SJCRH30 (cell line): ENCODE results near the gene UBE3B. TPM values are rescaled to one million over a fixed set of nuclear protein-coding genes. Genes with fewer than 3 reads are reported as not detected.
"Not testable (repeated sequence)": the region's sequence is repeated elsewhere in the genome, so short reads cannot be mapped to it uniquely, and the experiment has no call there.

Source experiments
- DNase-seq, 2 experiments: peaks; one replicate each; pipeline ENCODE4 v3.0.0-alpha.2; 2015 to 2020
- H3K27ac ChIP-seq: fragments of 250-450 bp; sonication (Bioruptor Pico); 2 replicates; pipeline ENCODE4 v1.5.1; 2020; ENCODE audit warnings: mild to moderate bottlenecking, moderate library complexity
- H3K27me3 ChIP-seq: fragments of 250-450 bp; sonication (Bioruptor Pico); 2 replicates; pipeline ENCODE4 v1.5.1; 2020; ENCODE audit warnings: mild to moderate bottlenecking, moderate library complexity
- H3K36me3 ChIP-seq: fragments of 250-450 bp; sonication (Bioruptor Pico); 2 replicates; pipeline ENCODE4 v1.5.1; 2020; ENCODE audit warnings: mild to moderate bottlenecking, moderate library complexity
- H3K4me1 ChIP-seq: fragments of 250-450 bp; sonication (Bioruptor Pico); 2 replicates; pipeline ENCODE4 v1.5.1; 2020; ENCODE audit warnings: mild to moderate bottlenecking, moderate library complexity
- H3K4me3 ChIP-seq: fragments of 250-450 bp; sonication (Bioruptor Pico); 2 replicates; pipeline ENCODE4 v1.5.1; 2020; ENCODE audit warnings: mild to moderate bottlenecking, moderate library complexity
- H3K9me3 ChIP-seq: fragments of 250-450 bp; sonication (Bioruptor Pico); replicated peaks from 2 replicates; pipeline ENCODE4 v1.5.1; 2020; ENCODE audit warnings: mild to moderate bottlenecking, moderate library complexity
- total RNA-seq: library from RNA; depleted of rRNA; stranded (reverse); fragments of >200 nt; shearing (Covaris generic); gene quantifications from 2 replicates; pipeline ENCODE4 v1.2.3, GENCODE V29; 2014

UBE3B gene
- total RNA-seq, 1 experiment from 2014 or later: 17.6 TPM

- H3K4me1 ChIP-seq: peaks cover 40% of the 10 kb centered on the region
- peak overlapping the region; percentile 100 for H3K27ac ChIP-seq
- no peaks in the 10 kb centered on the region for H3K9me3 ChIP-seq
- H3K27me3 ChIP-seq: no peaks in the 10 kb centered on the region
- DNase-seq: peak in 1 of 2 experiments; percentile 17
- no peak overlapping the region for H3K4me3 ChIP-seq
- peaks cover 20% of the 10 kb centered on the region for H3K36me3 ChIP-seq
These were observed 16.2 kb upstream of the UBE3B start for GRCh38 chr12:109461049-109461845.

DNA sequence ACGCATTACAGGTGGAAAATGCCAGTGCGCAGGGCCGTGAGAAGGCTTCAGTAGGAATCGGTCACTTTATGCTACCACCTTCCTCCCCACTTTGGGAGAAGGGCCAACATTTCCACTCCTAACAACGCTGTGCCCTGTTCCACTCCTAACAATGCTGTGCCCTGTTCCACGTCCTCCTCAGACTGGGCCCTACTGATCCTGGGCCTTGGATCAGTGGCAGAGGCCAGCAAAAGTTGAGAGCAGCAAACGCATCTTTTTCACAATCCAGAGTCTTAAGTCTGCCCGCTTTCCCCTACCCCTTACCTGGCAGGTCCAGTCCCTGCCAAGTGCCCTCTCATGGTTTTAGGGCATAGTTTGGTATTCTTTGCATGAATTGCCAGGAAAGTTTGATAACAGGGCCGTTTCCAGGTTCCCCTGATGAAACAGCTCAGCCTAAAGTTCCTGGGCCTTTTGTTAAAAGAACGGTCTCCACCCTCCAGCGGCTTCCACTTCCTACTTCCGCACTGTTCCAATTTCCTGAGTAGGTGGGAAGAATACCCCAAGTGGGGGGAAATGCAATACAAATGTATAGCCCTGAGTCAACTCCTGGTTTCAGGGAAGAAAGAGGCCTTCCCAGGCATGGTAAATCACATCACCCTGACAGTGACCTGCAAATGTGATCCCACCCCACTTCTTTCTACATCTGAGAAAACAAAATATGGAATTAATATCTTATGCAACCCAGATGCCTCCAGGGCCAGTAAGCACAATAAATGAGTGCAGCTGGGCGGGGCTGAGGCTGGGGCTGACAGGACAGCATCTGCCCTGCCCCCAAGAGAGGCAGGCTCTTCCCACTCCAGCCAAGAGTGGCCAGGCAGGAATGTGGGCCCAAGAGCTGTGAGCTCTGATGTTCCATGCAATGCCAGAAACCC lies 15.3 kb upstream of the UBE3B start:
- Histone ChIP-seq H3K27me3 (no peaks in the 10 kb centered on the region), H3K36me3 (peaks cover 12% of the 10 kb centered on the region), H3K4me3 (no peak overlapping the region; the same call in 1 of the 2 replicates), H3K4me1 (peaks cover 40% of the 10 kb centered on the region), H3K9me3 (no peaks in the 10 kb centered on the region), H3K27ac (peak overlapping the region; percentile 100)
- DNase-seq: peak; percentile 82 to 87

DNA sequence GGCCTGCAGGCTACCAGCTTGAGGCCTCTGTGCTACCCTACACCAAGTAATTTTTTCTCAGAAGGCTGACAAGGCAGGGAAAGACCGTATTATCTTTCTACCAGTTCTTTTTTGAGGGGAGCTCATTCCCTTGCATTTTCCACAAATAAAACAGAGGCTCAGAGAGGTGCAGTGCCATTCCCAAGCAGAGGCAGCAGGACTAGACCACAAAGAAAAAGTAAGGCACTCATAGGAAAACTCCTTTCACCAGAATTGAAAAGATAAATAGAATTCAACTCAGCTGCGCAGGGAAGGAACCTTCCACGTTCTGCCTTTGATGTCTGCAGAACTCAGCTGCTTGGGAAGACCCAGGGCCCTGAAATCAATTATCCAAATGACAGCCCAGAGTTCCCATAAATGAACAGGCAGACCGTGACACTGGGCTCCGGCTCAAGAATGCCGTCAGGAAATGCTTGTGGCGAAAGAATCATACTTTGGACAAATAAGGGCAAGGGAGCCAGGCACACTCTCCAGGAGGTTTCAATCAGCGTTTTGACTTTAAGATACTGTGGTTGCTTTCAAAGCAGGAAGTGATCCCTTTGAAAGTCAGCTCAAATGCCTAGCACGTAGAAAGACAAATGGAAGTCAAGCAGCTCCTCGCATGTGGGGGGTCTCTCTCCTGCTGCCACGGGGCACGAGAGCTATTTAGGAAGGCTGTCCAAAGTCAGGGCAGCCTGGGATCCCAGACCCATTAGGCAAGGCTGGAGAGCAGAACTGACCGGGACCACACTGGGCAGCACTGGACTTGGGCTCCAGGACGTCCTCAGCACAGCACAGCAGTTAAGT lies 14.4 kb upstream of the UBE3B start:
- DNase-seq: peak; percentile 87 to 92

GRCh38 chr12:109463756-109464155 lies 13.7 kb upstream of the UBE3B start:
- Histone ChIP-seq H3K27ac (peak overlapping the region; percentile 100), H3K9me3 (no peaks in the 10 kb centered on the region), H3K4me3 (peak overlapping the region; percentile 38), H3K36me3 (0 out of 2 replicates have a peak, but pooled peaks cover 2% of the 10 kb centered on the region), H3K27me3 (no peaks in the 10 kb centered on the region), H3K4me1 (peaks cover 40% of the 10 kb centered on the region)
- DNase-seq: peak; percentile 42 to 43

More for the DNA sequence above, 14.4 kb upstream of the UBE3B start:
- no peaks in the 10 kb centered on the region for H3K9me3 ChIP-seq
- 0 out of 2 replicates have a peak, but pooled peaks cover 2% of the 10 kb centered on the region for H3K36me3 ChIP-seq
- H3K27me3 ChIP-seq: no peaks in the 10 kb centered on the region
- H3K4me1 ChIP-seq: peaks cover 40% of the 10 kb centered on the region
- H3K27ac ChIP-seq: peak overlapping the region; percentile 100
- peak overlapping the region; percentile 38 for H3K4me3 ChIP-seq

DNA sequence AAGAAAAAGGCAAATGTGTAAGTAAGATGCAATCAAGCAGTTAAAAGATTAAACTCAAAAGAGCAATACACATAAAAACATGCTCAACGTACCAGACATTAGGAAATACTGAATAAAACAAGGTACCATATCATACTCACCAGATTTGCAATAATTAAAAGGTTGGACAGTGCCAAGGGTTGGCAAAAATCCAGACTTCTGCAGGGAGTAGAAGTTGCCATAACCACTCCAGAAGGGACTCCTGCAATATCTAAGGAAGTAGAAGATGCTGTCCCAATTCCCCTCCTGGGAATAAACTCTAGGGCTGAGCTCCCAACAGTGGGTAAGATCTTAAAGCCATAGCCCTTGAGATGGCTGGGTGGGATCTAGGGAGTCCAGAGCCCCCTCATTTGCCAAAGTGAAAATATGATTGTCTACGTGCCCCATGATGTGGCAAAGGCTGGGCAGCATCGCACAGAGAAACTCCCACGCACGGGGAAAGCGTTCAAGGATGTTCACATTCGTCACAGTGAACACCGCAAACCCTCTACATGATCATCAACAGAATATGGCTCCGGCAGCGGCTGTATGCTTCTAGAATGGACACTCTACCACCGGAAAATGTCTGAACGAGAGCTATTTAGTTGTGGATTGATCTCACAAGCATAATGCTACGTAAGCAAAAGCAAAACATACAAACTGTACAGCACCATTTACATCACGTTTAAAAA lies 12.6 kb upstream of the UBE3B start:
- peak in 1 of 2 experiments; percentile 8 for DNase-seq
- Histone ChIP-seq H3K27me3 (no peaks in the 10 kb centered on the region), H3K4me1 (peaks cover 40% of the 10 kb centered on the region), H3K9me3 (no peaks in the 10 kb centered on the region), H3K4me3 (no peak overlapping the region), H3K36me3 (peaks cover 5% of the 10 kb centered on the region), H3K27ac (peak overlapping the region; percentile 100; the same call in 1 of the 2 replicates)

- no peaks in the 10 kb centered on the region for H3K9me3 ChIP-seq
- H3K36me3 ChIP-seq: peaks cover 11% of the 10 kb centered on the region
- H3K4me1 ChIP-seq: peaks cover 32% of the 10 kb centered on the region
- H3K27ac ChIP-seq: no peak overlapping the region
- no peaks in the 10 kb centered on the region for H3K27me3 ChIP-seq
- DNase-seq: no peak
- no peak overlapping the region for H3K4me3 ChIP-seq
These were observed 11.1 kb upstream of the UBE3B start for GRCh38 chr12:109466305-109466704.

DNA sequence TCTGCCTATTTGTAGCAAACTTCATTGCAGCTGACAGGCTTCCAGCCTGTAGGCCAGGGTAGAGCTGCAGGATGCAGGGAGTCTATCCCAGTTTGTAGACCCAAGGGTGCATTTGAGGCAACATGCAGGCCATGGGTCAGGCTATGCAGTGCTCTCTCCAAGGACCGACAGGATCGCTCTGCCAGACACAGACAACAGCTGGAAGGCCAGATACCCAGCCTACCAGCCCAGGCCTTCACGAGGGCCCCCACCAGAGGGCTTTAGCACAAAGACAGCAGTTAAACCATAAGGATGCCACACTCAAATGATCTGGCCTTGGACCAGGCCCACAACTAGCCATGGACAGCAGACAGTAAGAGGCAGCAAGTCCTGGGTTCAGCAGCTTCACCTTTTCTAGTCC lies 10.6 kb upstream of the UBE3B start:
- peaks cover 27% of the 10 kb centered on the region for H3K4me1 ChIP-seq
- H3K36me3 ChIP-seq: peaks cover 13% of the 10 kb centered on the region
- H3K27ac ChIP-seq: no peak overlapping the region
- H3K27me3 ChIP-seq: no peaks in the 10 kb centered on the region
- no peak overlapping the region for H3K4me3 ChIP-seq
- H3K9me3 ChIP-seq: no peaks in the 10 kb centered on the region
- DNase-seq: peak in 1 of 2 experiments; percentile 28

DNA sequence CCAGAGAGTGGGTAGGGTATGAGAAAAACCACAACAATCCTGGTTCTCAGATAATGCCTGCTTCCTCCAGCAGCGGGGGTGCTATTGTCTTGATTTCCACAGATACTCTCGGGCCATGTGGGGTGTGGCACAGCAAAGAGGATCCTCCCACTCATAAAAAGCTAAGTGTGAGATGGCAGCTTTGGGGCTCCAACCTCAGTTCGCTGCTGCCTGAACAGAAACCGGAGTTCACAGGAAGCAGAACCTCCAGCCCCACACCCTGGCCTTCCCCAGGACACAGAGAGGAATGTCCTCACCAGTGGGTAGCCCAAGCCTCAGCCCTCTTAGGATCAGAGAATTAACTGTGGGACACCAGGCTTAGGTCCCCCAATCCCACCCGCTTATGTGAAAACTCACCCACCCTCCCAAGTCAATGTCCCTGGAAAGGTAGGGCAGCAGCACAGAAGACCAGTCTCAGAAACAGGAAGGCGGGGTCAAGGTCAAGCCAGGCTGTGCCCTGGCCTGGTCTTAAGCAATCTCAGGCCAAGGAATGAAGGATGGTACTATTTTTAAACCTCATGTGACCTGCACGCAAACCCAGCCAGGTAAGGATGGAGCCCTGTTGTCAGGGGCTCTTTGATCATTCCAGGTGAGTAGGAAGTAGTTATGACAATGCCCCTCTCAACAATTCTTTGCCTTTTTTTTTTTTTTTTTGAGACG lies 9.3 kb upstream of the UBE3B start:
- H3K36me3 ChIP-seq: peaks cover 13% of the 10 kb centered on the region
- no peaks in the 10 kb centered on the region for H3K27me3 ChIP-seq
- H3K4me1 ChIP-seq: peaks cover 16% of the 10 kb centered on the region; the same call in 1 of the 2 replicates
- H3K4me3 ChIP-seq: no peak overlapping the region
- DNase-seq: no peak
- H3K9me3 ChIP-seq: no peaks in the 10 kb centered on the region
- H3K27ac ChIP-seq: no peak overlapping the region

DNA sequence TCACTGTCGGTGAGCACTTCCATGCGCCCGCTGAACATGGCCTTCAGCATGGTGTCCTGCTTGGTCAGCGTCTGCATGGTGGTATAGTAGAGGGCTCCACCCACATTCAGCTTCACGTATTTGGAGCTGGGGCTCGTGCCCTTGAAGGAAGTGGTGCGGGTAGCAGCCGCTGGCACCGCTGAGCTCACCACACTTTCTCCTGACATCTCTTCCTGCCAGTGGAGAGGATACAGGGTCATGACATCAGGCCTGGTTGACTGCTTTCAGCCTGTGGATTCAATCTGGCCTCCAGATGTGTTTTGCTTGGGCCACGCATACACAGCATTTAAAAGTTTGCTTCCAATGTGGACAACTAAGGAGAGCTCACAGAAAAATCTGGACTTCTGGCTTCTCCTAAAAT lies 7.9 kb upstream of the UBE3B start:
- no peak for DNase-seq
- H3K4me1 ChIP-seq: peaks cover 5% of the 10 kb centered on the region; the same call in 1 of the 2 replicates
- H3K27ac ChIP-seq: no peak overlapping the region
- H3K36me3 ChIP-seq: peaks cover 13% of the 10 kb centered on the region
- no peak overlapping the region for H3K4me3 ChIP-seq
- H3K27me3 ChIP-seq: no peaks in the 10 kb centered on the region
- H3K9me3 ChIP-seq: no peaks in the 10 kb centered on the region

DNA sequence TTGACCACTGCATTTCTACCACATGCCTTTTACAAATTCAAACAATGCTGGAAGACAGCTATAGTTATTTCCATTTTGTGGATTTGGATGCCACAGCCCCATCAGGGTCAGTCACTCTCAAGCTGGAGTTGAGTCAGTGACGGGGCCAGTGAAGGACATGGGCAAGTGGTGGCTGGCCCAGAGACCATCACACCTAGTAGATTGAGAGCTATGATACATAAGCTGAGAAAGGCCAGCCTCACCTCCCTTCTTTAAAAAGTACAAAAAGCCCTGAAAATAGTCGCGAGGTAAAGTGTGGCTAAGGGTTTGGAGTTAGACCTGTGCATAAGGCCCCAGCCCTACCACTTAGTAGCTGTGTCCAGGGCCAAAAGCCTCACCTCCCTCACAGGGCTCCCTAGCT lies 4.4 kb upstream of the UBE3B start:
- Histone ChIP-seq H3K4me3 (no peak overlapping the region), H3K9me3 (no peaks in the 10 kb centered on the region), H3K4me1 (no peaks in the 10 kb centered on the region), H3K27me3 (no peaks in the 10 kb centered on the region), H3K27ac (no peak overlapping the region), H3K36me3 (peaks cover 13% of the 10 kb centered on the region)
- no peak for DNase-seq

GRCh38 chr12:109473526-109474270 lies 3.7 kb upstream of the UBE3B start:
- not testable (repeated sequence) for H3K4me3 ChIP-seq, DNase-seq, H3K4me1 ChIP-seq, H3K27ac ChIP-seq, H3K9me3 ChIP-seq, H3K27me3 ChIP-seq
- H3K36me3 ChIP-seq: peaks cover 13% of the 10 kb centered on the region

DNA sequence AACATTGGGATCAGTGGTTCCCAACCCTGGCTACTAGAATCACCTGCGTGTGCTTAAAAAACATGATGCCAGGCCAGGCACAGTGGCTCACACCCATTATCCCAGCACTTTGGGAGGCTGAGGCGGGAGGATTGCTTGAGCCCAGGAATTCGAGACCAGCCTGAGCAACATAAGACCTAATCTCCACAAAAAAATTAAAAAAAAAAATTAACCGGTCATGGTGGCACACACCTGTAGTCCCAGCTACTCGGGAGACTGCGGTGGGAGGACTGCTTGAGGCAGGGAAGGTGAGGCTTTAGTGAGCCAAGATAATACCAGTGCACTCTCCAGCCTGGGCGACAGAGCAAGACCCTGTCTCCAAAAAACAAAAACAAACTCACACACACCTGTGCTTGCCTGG lies 2.3 kb upstream of the UBE3B start:
- H3K4me1 ChIP-seq: no peaks in the 10 kb centered on the region
- no peak overlapping the region for H3K27ac ChIP-seq
- no peak for DNase-seq
- no peak overlapping the region for H3K4me3 ChIP-seq
- peaks cover 7% of the 10 kb centered on the region for H3K36me3 ChIP-seq
- H3K9me3 ChIP-seq: no peaks in the 10 kb centered on the region
- H3K27me3 ChIP-seq: no peaks in the 10 kb centered on the region
